Fibroblast of the aortic adventitia (primary cell): Measurements from ENCODE around the gene DNAJC2. TPM values are rescaled to one million over a fixed set of nuclear protein-coding genes. Genes with fewer than 3 reads are reported as not detected.
A peak's percentile ranks its signal among the peaks of the same experiment; 100 is the strongest.
"Not testable (repeated sequence)": the region's sequence is repeated elsewhere in the genome, so short reads cannot be mapped to it uniquely, and the experiment has no call there.

ENCODE experiments used
- DNase-seq: peaks from one replicate; pipeline ENCODE4 v3.0.0-alpha.2; 2010; ENCODE audit warnings: low read depth
- H3K4me3 ChIP-seq: 2 replicates; pipeline ENCODE4 v1.5.1; 2011; ENCODE audit warnings: low read depth, mild to moderate bottlenecking, control low read depth, low read length, moderate library complexity
- small RNA-seq: library from RNA; depleted of rRNA; stranded (forward); fragments of <200 nt; gene quantifications from one replicate; pipeline ENCODE3, GENCODE V24; 2012
- total RNA-seq: library from RNA; depleted of rRNA; stranded (reverse); fragments of >200 nt; gene quantifications from 2 replicates; pipeline ENCODE4 v1.2.3, GENCODE V29; 2012; ENCODE audit warnings: low replicate concordance
- TF ChIP-seq, protein P1 (sequence below): IDR thresholded peaks from 2 replicates; pipeline ENCODE4 v1.5.1; 2011; ENCODE audit warnings: mild to moderate bottlenecking, low read length, control low read depth, inconsistent platforms; ENCODE audit not compliant: insufficient read depth

The DNAJC2 gene
- total RNA-seq, 1 donor, result 24.9 TPM

DNA sequence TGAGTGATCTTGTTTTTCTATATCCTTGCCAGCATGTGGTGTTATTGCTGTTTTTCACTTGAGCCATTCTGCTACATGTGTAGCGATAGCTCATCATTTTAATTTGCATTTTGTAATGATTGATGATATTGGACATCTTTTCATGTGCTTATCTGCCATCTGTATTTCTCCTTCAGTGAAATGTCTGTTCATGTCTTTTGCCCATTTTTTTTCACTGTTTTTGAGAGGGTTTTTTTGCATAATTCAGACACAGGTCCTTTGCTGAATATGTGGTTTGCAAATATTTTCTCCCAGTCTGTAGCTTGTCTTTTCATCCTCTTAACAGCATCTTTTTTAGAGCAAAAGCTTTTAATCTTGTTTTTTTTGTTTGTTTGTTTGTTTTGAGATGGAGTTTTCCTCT, 51.0 kb downstream of the DNAJC2 start:
- TF ChIP-seq, protein P1, sequence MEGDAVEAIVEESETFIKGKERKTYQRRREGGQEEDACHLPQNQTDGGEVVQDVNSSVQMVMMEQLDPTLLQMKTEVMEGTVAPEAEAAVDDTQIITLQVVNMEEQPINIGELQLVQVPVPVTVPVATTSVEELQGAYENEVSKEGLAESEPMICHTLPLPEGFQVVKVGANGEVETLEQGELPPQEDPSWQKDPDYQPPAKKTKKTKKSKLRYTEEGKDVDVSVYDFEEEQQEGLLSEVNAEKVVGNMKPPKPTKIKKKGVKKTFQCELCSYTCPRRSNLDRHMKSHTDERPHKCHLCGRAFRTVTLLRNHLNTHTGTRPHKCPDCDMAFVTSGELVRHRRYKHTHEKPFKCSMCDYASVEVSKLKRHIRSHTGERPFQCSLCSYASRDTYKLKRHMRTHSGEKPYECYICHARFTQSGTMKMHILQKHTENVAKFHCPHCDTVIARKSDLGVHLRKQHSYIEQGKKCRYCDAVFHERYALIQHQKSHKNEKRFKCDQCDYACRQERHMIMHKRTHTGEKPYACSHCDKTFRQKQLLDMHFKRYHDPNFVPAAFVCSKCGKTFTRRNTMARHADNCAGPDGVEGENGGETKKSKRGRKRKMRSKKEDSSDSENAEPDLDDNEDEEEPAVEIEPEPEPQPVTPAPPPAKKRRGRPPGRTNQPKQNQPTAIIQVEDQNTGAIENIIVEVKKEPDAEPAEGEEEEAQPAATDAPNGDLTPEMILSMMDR, result no peak
- no peak overlapping the region for H3K4me3 ChIP-seq
- DNase-seq, result no peak

DNA sequence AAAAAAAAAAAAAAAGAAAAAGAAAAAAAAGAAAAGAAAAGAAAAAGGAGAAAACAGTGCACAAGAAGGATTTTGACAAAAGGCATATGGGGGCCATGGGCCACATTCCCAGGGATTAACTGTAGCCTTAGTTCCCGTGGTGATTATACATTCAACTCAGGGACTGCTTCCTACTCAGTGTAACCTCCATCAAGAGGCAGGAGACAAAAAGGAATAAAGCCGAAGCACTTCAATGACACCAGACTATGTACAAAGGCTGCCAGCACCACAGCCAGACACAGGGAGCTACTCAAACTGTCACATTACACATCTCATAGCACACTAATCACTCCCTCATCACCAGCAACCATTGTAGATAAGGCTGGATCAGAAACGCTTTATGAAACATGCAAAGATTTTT, 52.4 kb downstream of the DNAJC2 start:
- no peak overlapping the region for H3K4me3 ChIP-seq
- TF ChIP-seq, protein P1, result no peak
- DNase-seq, result no peak

DNA sequence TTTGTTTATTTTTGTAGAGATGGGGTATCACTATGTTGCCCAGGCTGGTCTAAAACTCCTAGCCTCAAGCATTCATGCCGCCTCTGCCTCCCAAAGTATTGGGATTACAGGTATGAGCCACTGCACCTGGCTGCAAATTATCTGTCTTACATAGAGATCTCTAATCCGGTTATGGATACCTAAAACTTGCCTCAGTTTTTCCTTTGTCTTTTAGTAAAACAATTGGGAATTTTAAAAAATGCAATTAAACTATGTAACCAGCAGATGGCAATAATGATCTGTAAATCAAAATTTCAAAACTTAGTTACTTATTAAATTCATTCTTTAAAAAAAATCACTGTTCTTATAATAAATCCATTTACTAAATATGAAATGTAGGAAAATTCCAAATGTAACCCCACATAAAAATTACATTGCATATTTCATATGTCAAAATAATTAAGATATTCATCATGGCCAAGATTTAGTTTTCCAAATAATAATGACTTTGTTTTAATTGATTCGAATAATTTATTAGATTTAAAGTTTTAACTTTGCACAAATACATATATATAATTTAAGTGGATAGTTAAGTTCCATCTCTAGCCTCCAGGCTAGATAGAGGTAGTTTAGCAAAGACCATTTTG, 61.7 kb downstream of the DNAJC2 start:
- not testable (repeated sequence) for H3K4me3 ChIP-seq, DNase-seq

DNA sequence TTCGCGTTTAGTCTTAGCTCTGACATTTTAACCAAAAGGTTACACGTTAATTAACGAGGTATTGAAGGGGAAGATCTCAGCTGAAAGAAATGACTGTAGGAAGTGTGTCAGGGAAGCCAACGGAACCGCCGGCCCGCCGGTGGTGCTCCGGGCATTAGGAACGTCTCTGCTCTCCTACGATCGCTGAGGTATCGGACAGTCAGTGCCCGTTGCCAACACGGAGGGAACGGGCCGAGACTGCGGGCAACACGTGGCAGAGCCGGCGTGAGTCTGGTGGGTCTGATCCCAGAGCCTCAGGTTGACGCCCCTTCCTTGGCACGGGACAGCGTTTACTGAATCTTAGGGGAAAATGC, 63.8 kb downstream of the DNAJC2 start:
- peak overlapping the region; percentile 66 for H3K4me3 ChIP-seq
- peak; percentile 15 for DNase-seq

DNA sequence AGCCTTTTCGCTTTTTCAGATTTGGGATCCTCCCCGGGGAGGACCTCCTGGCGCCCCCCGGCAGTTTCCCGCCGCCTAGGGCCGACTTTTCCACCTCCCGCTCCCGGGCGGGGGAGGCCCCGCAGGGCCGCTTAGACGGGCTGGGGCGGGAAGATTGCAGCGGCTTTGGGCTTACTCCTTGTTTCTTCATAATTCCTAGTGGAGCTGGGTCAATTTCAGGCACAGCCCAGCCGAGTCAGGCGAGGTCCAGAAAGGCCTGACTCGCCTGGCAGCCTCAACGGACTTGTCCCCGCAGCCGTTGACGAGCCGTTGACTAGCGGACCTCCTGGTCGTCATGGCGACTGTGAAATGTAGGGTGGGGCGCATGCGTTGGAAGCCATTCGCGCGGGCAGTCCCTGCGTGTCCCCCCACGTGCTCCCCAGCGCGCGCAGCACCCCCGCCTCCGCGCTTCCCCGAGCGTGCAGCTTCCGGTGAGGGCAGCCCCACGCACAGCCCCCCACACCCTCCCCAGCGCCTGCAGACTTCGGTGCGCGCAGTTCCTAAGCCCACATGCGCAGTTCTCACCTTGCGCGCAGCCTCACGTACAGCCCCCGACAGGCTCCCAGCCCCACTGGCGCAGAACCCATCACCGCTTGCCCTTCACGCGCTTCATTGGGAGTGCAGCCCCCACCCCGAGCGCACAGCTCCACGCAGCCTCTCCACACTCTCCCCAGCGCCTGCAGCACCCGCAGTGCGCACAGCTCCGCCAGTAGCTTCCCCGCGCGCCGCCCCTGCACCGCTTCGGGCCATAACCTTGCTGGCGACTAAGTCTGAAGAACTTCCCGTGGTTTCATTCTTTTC, 64.4 kb downstream of the DNAJC2 start:
- DNase-seq, result peak; percentile 56
- peak overlapping the region; percentile 66 for H3K4me3 ChIP-seq

DNA sequence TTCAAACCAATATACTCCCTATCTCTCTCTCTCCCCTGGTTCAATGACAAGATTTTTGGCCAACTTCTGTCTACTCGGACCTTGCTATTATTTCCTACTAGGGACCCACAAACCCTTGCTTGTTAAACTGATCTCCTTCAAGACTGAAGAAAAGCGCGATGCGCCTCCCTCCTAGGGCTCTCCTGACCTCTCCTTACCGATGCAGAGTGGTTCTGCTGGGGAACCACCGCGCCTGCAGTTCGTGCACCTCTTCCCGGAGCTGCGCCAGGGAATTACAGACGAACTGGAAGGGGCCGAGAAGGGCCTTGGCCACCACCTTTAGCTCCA, 65.0 kb downstream of the DNAJC2 start:
- DNase-seq, result peak; percentile 10
- H3K4me3 ChIP-seq, result peak overlapping the region; percentile 66

DNA sequence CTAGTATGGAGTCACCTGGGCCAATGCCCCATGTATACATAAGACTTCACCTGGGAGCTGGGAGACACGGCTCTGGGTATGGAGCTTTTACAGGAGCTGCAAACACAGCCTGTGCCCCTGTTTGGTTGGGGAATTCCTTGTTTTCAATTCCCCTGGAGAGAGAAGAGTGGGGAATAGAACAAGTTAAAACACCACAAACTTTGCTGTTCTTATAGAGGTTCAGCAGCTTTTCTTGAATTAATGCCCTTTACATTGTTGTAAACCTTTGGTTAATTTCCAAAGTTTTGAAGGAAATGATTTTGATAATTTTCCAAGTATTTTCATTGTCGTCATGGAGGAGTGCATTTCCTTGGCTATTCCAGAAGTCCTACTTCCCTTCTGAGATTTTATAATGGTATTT, 66.4 kb downstream of the DNAJC2 start:
- H3K4me3 ChIP-seq, DNase-seq: not testable (repeated sequence)

DNA sequence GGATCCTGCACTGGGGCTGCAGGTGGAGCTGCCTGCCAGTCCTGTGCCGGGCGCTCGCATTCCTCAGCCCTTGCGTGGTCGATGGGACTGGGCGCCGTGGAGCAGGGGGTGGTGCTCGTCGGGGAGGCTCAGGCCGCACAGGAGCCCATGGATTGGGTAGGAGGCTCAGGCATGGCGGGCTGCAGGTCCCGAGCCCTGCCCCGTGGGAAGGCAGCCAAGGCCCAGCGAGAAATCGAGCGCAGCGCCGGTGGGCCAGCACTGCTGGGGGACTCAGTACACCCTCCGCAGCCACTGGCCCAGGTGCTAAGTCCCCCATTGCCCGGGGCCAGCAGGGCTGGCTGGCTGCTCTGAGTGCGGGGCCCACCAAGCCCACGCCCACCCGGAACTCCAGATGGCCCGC, 69.7 kb downstream of the DNAJC2 start:
- not testable (repeated sequence) for H3K4me3 ChIP-seq, DNase-seq

DNA sequence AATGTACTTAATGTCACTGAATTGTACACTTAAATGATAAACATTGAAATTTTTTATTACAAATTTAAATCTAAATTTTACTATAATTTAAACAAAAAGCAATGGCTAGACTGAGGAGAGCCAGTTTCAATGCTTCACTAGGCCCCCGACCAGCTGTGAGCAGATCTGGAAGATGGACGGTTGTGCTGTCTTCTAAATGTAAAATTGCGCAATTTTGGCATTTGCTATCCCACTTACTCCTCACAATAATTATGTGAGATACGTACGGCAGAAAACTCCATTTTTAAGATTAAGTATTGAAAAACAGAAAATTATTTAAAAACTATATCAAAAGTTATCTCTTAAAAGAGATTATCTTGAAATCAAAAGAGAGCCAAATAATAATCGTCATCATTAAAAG, 71.2 kb downstream of the DNAJC2 start:
- not testable (repeated sequence) for H3K4me3 ChIP-seq, DNase-seq

DNA sequence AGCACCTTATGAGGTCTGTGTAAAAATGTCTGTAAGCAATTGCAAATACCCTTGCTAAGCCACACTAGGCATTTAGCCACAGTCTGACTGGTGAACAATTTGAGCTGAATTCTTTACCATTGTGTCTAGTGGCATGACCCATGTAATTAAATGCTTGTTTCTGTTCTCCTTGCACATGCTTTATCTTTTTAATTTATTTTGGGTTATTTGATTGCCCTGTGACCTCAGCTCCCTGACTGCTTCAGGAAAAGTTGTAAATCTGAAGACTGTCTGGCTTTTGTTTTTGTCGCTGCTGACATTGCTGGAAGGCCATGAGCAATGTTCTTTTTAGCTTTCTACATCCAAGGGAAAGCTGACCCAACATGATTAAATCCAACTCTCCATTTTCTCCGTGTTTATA, 78.3 kb downstream of the DNAJC2 start:
- H3K4me3 ChIP-seq, DNase-seq: not testable (repeated sequence)

DNA sequence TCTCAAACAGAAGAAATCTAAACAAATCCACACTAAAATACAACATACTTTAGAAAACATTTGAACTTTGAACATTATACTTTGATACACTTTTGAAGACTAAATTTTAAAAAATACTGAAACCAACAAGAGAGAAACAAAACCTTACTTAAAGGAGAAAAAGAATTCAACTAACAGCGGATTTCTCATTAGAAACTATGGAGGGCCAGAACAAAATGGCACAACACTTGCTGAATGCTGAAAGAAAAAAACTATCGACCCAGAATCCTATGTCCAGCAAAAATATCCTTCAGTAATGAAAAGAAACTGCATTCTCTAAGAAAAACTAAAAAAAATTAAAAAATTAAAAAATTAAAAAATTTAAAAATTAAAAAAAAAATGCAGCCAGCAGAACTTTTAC, 80.5 kb downstream of the DNAJC2 start:
- DNase-seq, H3K4me3 ChIP-seq: not testable (repeated sequence)

Small RNA genes within 50 kb of the gene (small RNA-seq; reads per million reads assigned to genes)
- gene RPS29P16, result not detected

Other genes starting within 250 kb of the DNAJC2 start
- 33.9 and 39.3 TPM in 2 replicates for gene NAPEPLD, start 195.7 kb downstream of the DNAJC2 start, total RNA-seq
- gene PMPCB, start 47.3 kb downstream of the DNAJC2 start, total RNA-seq, result 59.2 and 67.4 TPM in 2 replicates
- gene PSMC2, start 2.9 kb upstream of the DNAJC2 start, total RNA-seq, result 170 and 189 TPM in 2 replicates
- gene SLC26A5, start 101.4 kb upstream of the DNAJC2 start, total RNA-seq, result not detected in 2 replicates